ENCODE results near the gene SLX4IP. TPM values are rescaled to one million over a fixed set of nuclear protein-coding genes. Genes with fewer than 3 reads are reported as not detected.

The SLX4IP gene
- total RNA-seq, 2 donors from 2014 or later = 6.4 to 7.7 TPM

DNA sequence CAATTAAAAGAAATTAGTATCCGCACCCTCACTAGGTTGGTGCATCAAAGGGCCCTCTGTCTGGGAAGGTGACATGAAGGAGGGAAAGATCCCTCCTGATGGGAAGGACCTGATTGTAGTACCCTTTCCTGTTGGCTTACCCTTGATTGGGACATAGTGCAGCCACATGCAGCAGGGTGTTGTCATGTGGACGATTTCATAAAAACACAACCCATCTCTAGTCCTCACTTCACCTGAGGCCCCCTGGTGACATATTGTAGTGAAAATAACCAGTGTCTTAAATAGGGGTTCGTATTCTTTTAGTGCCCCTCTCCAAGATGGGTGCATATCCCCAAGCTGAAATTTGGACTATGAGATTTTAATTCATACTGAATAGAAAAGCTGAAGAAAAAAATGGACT lies 97.3 kb downstream of the SLX4IP start:
- intact Hi-C loops (cut with DNase I, micrococcal nuclease) = no loop called here
- no peak for ATAC-seq
- DNase-seq = no peak

DNA sequence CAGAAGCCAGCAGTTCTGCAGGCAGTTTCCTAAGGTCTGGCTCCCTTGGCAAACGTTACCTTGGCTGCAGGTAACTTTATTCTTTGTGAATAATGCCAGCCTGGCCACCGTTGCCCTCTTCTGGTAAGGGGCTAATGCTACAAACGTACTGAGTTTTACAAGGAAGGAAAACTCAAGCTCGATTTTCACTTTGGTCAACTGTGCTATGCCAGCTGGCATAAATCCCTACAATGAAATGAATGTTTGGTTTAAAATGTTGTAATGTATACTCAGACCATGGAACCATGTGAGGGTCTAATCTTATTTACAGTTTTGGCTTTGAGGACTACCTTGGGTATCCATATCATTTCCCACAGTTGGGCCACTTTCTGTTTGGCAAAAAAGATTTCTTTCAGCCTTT lies 101.4 kb downstream of the SLX4IP start:
- no peak for DNase-seq
- intact Hi-C loops (cut with DNase I, micrococcal nuclease) = no loop called here
- peak; percentile 40 for ATAC-seq

DNA sequence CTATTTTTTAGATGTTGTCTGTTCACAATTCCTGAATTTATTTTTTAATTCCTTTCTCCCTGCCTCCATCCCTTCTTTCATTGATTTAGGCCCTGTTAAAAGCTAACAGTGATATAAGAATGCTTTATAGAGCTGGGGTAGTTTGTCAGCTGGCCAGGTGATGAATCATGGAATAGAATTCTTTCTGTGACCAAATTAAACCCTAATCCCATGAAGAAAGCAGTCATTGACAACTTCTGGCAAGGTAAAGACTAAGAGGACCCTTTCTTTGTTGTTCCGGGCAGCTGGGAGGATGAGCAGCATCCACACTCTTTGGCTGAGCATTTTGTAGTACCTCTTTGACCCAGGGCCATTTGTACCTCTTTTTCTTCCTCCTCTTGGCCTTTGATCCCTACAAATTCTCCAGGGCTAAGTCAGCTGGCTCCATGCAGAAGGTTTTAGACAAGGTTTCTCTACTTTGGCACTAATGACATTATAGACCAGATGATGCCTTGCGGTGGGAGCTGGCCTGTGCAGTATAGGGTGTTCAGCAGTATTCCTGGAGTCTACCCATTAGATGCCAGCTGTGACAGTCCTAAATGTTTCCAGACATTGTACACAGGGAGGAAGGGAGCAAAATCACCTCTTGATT lies 102.9 kb downstream of the SLX4IP start:
- intact Hi-C loops (cut with DNase I, micrococcal nuclease) = no loop called here
- DNase-seq (no peak), ATAC-seq (no peak)

DNA sequence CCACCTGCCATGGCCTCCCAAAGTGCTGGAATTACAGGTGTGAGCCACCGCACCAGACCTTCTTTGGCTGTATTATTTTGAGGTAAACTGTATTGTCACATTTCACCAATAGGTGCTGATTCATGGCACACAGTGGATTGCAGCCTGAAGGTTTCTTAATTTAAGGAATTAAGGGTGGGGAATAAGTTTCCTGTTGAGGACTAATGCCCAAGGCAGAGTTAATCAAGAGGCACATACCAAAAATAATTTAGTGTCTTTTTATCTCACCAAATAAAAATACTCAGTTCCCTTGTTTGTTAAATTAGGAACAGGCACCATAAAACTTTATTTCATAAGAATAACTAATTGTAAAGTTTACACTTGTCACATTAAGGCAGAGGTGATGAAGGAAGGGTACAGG lies 103.7 kb downstream of the SLX4IP start:
- intact Hi-C loops (cut with DNase I, micrococcal nuclease) = no loop called here
- DNase-seq (no peak), ATAC-seq (no peak)

DNA sequence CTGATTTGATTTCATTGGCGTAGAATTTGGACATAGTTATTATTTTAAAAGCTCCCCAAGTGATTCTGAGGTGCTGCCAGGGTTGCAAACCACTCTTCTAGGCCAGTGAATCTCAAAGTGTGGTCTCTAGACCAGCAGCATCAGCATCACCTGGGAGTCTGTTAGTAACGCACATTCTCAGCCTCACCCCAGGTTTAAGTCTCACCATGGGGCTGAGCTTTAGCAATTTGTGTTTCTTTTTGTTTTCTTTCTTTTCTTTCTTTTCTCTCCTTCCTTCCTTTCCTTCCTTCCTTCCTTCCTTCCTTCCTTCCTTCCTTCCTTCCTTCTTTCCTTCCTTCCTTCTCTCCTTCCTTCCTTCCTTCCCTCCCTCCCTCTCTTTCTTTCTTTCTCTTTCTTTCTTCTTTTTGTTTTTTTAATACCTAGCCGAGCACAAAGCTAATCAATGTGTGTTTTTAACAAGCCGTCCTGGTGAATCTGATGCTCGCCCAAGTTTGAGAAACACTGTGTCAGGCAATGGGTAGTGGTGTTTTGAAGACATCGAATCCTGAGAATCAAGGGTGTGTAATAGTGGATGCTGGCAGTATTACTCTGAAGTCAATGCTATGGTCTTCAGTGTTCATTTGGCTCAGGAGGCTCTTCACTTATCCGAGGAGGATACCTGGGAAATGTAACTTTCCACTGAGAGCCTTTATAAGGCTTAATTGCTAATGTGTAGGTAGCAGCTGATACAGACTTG lies 104.9 kb downstream of the SLX4IP start:
- no peak for DNase-seq
- intact Hi-C loops (cut with DNase I, micrococcal nuclease) = loop anchor here in 1 of 2 donors (10.0 kb wide), 1 partner anchor 65 kb away; no protein-coding TSS in a partner anchor
- no peak for ATAC-seq

DNA sequence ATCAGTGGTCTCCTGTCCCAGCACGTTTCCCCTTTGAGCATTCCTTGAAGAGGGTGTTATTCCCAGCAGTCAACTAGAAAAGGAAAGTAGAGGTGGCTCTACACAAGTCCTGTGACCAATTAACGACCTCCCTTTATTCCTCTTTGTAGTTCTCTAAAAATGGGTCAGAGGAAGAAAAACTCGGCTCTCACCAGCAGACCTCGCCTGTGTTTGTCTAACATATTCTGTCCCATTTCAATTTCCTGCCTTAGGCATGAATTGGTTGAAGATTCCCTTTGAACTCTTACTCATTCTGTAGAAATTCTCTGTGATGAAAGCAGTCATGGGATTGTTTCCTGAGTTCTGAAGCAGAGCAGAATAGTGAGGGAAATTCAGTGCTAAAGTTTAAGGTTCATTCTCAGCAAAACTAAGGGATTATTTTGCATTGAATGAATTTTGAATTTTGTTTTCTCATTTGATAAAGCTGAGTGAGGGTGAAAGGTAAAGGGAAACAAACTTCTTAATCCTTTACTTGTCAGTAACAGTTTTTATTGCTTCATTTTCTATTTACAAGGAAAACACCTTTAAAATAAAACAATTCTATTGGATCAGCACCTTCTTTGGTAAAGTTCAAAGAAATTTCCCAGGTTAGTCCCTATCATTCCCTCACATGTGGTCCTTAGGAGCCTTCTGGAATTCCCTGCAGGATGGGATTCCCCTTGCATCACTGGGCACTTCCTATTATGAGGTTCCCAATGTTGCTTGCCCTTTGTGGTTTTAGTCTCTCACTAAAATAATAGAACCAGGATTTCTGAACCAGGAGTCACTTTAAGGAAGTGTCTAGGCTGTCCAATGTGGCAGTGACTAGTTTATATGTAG lies 105.8 kb downstream of the SLX4IP start:
- DNase-seq (no peak), ATAC-seq (peak; percentile 74)
- intact Hi-C loops (cut with DNase I, micrococcal nuclease) = loop anchor here in 1 of 2 donors (10.0 kb wide), 1 partner anchor 66 kb away; no protein-coding TSS in a partner anchor

DNA sequence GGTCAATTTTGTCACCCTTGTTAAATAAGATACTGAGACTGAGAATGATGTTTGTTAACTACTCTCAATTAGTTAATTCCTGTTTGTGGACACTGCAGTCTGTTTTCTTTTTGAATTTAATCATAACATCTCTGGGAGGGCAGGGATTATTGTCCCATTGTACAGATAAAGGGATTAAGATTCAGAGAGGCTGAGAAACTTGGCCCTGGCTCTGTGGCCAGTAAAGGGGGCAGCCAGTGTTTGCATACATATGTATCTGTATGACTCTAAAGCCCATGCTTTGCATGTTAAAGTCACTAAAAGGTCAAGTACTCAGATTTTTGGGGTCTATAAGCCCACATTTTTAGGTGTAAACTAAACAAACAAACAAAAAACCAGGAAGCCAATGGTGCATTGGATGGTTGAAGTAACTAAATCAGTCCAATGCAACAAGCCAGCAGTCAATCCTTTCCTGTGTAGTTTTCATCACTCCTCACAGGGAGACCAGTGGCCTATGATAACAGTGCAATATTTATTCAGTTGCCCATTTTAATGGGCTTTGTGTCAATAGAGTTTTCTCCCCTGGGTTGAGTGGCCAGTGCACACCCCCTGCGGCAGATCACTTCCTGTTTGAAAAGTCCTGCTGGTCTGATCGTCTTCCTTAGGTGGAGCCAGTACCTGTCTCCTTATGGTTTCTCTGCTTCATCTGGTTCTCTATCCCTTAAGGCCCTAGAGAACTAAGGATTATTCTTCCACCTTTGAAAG lies 106.7 kb downstream of the SLX4IP start:
- intact Hi-C loops (cut with DNase I, micrococcal nuclease) = loop anchor here in 1 of 2 donors (10.0 kb wide), 1 partner anchor 67 kb away; no protein-coding TSS in a partner anchor
- ATAC-seq (peak; percentile 45), DNase-seq (no peak)

DNA sequence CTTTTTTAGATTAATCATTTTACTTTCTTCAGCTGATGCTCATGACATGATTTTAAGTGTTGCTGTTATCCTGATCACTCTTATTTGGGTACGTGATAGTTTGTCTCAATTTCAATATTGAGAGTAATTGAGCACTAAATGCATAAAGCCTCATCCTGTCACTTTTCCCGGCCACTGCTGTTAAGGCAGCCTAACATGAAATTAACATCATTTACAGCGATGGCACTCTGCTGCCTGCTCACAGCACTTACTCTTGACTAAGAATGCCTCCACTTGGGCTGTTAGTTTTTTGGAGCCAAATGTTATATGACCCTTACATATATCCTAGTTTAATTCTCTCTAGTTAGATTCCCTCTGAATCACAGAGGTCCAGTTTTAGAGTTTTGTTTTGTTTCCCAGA lies 107.3 kb downstream of the SLX4IP start:
- intact Hi-C loops (cut with DNase I, micrococcal nuclease) = loop anchor here in 1 of 2 donors (10.0 kb wide), 1 partner anchor 68 kb away; no protein-coding TSS in a partner anchor
- DNase-seq (no peak), ATAC-seq (no peak)

DNA sequence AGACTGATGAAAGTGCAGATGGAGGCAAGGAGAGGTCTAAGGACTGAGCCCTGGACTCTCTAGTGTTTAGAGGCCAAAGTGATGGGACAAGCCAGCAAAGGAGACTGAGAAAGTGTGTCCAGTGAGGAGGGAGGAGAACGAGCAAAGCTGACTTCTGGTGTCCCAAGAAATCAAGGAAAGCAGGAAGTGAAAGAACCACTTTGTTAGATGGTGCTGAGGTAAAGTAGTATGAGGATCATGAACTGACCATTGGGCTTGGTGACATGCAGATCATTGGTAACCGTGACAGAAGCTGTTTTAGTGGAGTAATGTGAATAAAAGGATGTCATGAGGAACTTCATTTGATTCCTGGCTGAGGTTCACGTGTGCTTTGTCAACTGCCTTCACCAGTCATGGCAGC lies 108.4 kb downstream of the SLX4IP start:
- ATAC-seq = no peak
- intact Hi-C loops (cut with DNase I, micrococcal nuclease) = loop anchor here in 1 of 2 donors (10.0 kb wide), 1 partner anchor 69 kb away; no protein-coding TSS in a partner anchor
- DNase-seq = no peak

DNA sequence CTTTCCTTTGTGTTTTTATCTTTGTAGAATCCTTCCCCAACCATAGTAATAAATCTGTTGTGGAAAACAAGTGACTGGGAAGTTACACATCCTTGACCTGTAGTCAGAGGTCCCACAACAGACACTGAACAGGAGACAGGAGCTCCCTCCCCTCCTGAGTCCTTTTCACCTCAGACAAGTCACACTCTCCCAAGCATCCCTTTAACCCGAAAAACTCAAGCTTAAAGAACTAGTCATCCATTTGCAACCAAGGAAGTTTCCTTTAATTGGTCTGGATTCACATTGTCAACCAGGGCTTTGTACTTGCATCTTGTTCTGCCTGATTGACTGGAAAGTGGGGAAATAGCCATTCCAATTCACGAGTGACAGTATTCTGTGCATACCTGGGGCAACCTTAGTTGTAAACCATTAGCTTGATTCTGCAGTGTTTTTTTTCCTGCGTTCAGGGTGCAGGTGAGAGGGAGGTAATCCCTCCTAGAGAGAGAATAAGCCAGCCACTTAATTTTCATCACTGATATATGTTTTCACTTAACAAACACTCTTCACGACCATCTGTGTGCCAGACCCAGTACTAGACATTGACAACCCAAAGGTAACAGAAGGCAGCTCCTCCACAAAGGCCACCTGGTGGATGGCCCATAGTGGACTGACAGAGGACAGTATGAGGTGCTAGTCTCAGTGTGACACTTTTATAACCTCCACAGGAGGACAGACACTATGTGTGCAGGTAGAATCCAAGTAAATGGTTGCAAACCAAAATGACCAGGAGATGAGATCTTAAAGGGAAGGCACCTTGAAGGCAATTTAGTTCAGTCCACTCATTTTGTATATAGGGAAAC lies 112.4 kb downstream of the SLX4IP start:
- intact Hi-C loops (cut with DNase I, micrococcal nuclease) = loop anchor here in 1 of 2 donors (10.0 kb wide), 1 partner anchor 73 kb away; no protein-coding TSS in a partner anchor
- ATAC-seq (no peak), DNase-seq (no peak)

DNA sequence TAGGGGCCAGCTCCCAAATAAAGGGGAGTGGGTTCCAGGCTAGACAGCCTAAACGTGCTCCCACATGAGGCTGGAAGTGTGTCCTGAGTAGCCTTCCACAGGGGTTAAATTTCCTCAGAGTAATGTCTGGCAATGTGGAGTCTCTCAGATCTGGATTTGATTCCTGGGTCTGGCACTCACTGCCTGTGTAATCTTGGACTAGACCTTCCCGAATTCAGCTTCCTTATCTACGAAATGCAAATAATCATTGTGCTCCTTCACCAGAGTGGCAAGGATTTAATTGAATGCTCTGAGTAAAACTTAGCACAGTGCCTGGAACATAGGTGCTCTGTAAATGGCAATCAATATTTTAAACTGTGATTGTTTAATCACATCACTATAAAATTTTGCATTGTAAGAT lies 114.4 kb downstream of the SLX4IP start:
- intact Hi-C loops (cut with DNase I, micrococcal nuclease) = loop anchor here in 1 of 2 donors (10.0 kb wide), 1 partner anchor 75 kb away; no protein-coding TSS in a partner anchor
- ATAC-seq (peak; percentile 66), DNase-seq (no peak)

DNA sequence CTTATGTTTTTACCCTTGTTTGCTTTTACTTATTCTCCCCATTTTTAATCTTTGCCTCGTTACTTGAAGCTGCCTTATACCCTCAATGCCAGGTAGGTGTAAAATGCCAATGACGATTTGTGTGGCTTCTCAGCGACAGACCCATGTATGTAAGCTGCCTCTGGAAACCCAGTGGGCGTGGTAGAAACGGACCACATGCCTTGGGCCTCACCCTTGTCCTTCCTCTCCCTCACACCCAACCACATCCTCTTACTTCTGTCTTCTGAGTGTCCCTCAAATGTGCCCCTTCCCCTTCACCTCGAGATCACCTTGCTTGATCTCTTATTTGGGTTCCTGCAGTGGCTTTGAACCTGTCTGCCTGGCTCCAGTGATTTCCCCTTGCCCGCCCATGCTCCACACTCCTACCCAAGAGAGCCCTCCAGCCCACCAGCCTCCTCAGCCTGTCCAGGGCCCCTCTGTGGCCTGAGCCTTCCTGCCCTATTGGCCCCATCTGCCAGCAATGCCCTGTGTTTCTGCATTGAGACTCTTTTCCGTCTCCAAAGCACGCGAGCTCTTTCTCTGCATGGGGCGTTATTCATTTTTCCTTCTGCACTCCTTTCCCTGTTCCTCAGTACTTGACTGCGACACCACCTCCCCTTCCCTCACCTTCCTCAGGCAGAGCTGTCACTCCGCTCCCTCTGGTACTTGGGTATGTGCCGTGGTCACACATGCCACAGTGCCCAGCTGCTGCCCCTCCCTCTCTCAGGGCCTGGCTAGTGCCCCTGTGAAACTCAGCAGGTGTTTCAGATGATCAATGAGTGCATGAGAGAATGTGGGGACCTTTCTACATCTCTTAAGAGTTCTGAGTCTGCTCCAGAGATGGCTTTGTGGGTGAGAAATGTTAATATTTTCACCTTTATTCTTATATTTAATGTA lies 115.4 kb downstream of the SLX4IP start:
- intact Hi-C loops (cut with DNase I, micrococcal nuclease) = loop anchor here in 1 of 2 donors (10.0 kb wide), 3 partner anchors 114 to 994 kb away; no protein-coding TSS in a partner anchor
- ATAC-seq = no peak

DNA sequence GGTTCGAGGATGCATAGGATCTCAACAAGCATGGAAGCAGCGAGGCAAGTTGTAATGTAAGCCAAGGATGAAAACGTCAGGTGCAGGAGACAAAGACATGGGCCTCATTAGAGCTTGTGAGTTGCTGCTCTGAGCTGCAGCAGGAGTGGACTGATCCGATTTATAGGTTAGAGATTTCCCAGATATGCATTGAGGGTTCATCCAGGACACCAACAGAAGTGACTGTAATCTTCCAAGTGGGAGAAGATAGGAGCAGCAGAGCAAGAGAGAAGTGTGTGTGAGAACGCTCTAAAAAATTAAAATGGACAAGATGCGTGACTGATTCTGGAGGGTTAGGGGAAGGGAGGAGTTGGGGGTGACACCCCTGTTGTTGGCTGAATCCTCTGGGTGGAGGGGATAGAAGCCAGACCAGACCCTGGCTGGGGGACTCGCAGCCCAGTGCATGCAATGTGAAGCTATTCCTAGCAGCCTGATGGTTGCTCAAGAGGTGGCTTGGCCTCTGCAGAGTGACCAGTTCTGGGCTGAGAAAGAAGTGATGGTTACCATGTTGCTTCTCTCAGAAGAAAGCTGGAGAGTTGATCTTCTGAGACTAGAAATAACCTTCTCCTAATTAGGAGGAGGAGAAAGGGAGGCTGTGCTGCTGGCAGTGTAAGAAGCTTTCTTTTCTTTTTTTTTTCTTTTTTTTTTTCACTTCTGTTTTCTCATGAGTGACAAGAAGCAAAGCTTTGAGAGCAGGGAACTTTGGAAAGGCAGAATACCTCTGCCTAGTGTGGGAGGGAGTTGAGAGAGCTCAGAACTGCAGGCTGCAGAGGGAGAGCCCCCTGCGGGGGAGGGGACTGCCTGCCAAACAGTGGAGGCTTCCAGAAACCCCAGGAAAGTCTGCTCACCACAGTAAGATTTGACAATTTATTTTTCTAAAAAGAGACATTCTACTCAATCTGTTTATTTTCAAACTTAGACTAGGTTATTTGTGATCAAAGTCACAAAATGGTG lies 116.9 kb downstream of the SLX4IP start:
- intact Hi-C loops (cut with DNase I, micrococcal nuclease) = loop anchor here in 1 of 2 donors (10.0 kb wide), 3 partner anchors 113 to 993 kb away; no protein-coding TSS in a partner anchor
- no peak for ATAC-seq
- no peak for DNase-seq

More for the DNA sequence above, 115.4 kb downstream of the SLX4IP start:
- no peak for DNase-seq

DNA sequence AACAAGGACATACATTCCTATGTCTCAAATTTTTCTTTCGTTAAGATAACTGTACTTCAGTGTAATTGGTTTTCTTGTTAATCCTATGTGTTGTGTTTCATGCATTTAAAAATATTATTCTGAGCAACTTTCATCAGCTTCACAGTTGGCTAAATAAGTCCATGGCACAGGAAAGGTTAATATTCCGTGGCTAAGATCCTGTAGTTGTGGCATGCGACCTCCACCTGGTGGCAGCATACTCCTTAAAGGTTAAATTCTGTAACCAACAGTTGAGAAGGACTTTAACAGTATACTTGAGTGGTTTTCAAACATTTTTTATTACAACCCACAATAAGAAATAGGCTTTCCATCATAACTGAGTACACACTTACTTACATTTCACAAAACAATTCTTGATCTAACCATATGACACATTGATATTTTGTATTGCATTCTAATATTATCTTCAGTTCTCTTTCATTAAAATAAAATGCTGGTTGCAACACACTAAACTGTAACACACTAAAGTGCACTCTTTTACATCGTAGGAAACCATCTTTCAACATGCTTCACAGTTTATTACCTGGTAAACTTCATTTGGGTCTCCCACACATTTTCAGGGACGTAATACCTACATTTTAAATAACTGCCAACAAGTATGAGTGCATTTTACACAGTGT lies 118.3 kb downstream of the SLX4IP start:
- intact Hi-C loops (cut with DNase I, micrococcal nuclease) = loop anchor here in 1 of 2 donors (10.0 kb wide), 3 partner anchors 111 to 991 kb away; no protein-coding TSS in a partner anchor
- DNase-seq (peak; percentile 50 to 77), ATAC-seq (peak; percentile 83)

DNA sequence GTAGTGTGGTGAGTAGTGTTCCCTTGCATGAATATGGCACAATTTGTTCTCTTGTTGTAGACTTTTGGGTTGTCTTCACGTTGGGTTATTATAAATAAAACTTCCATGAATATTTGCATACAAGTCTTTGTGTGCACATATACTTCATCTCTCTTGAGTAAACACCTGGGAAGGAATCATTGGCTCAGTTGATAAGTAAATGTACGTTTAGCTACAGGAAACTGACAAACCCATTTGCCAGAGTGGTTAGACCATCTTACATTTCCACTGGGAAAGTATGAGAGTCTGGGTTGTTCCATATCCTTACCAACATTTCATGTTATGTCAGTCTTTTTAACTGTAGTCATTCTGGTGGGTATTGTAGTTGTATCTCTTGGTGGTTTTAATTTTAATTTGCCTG lies 119.2 kb downstream of the SLX4IP start:
- DNase-seq (no peak), ATAC-seq (no peak)
- intact Hi-C loops (cut with DNase I, micrococcal nuclease) = loop anchor here in 1 of 2 donors (10.0 kb wide), 3 partner anchors 111 to 991 kb away; no protein-coding TSS in a partner anchor
